CD4-positive, alpha-beta T cell treated with Interleukin-10 for 1 hour (primary cell): ENCODE results near the gene CDH11.

Source experiments
- DNase-seq: peaks from one replicate; pipeline ENCODE4 v3.0.0-alpha.2; 2020

Gene CDH11

GRCh38 chr16:65021852-65022595 is 99.8 kb downstream of the CDH11 start:
- no peak for DNase-seq

- DNase-seq: no peak
These were observed 105.1 kb downstream of the CDH11 start for GRCh38 chr16:65016754-65017153.

GRCh38 chr16:65015599-65015998 is 106.3 kb downstream of the CDH11 start:
- DNase-seq: no peak

- DNase-seq: no peak
These were observed 109.5 kb downstream of the CDH11 start for GRCh38 chr16:65012357-65012756.

GRCh38 chr16:65010125-65010524 is 111.7 kb downstream of the CDH11 start:
- DNase-seq: no peak

GRCh38 chr16:65005696-65006095 is 116.2 kb downstream of the CDH11 start:
- DNase-seq: no peak

- DNase-seq: no peak
These were observed 117.3 kb downstream of the CDH11 start for GRCh38 chr16:65004570-65004969.

- no peak for DNase-seq
These were observed 118.2 kb downstream of the CDH11 start for GRCh38 chr16:65003621-65004020.

- DNase-seq: no peak
These were observed 119.6 kb downstream of the CDH11 start for GRCh38 chr16:65002265-65002664.

- DNase-seq: no peak
These were observed 121.2 kb downstream of the CDH11 start for GRCh38 chr16:65000654-65001053.

- no peak for DNase-seq
These were observed 124.1 kb downstream of the CDH11 start for GRCh38 chr16:64997751-64998150.

- DNase-seq: no peak
These were observed 124.7 kb downstream of the CDH11 start for GRCh38 chr16:64997121-64997520.

- no peak for DNase-seq
These were observed 125.2 kb downstream of the CDH11 start for GRCh38 chr16:64996641-64997040.

- no peak for DNase-seq
These were observed 128.4 kb downstream of the CDH11 start for GRCh38 chr16:64993464-64993863.

- DNase-seq: no peak
These were observed 130.9 kb downstream of the CDH11 start for GRCh38 chr16:64991001-64991400.

- no peak for DNase-seq
These were observed 131.8 kb downstream of the CDH11 start for GRCh38 chr16:64990101-64990500.

GRCh38 chr16:64989050-64989449 is 132.8 kb downstream of the CDH11 start:
- DNase-seq: no peak

GRCh38 chr16:64983963-64984362 is 137.9 kb downstream of the CDH11 start:
- no peak for DNase-seq

GRCh38 chr16:64983231-64983630 is 138.6 kb downstream of the CDH11 start:
- DNase-seq: no peak

- DNase-seq: no peak
These were observed 139.3 kb downstream of the CDH11 start for GRCh38 chr16:64982581-64982980.

GRCh38 chr16:64981568-64982281 is 140.1 kb downstream of the CDH11 start:
- DNase-seq: no peak

- no peak for DNase-seq
These were observed 144.5 kb downstream of the CDH11 start for GRCh38 chr16:64977206-64977920.

GRCh38 chr16:64975821-64976220 is 146.0 kb downstream of the CDH11 start:
- DNase-seq: no peak

GRCh38 chr16:64974381-64974780 is 147.5 kb downstream of the CDH11 start:
- DNase-seq: no peak
